GM21381 (cell line): ENCODE data around the gene AIRE.

ENCODE experiments used
- ATAC-seq: cut with Tn5 transposase; IDR thresholded peaks from one replicate; pipeline ENCODE4 v1.9.1; 2021; ENCODE audit warnings: mild to moderate bottlenecking, moderate library complexity; ENCODE audit not compliant: unreplicated experiment

AIRE gene

DNA sequence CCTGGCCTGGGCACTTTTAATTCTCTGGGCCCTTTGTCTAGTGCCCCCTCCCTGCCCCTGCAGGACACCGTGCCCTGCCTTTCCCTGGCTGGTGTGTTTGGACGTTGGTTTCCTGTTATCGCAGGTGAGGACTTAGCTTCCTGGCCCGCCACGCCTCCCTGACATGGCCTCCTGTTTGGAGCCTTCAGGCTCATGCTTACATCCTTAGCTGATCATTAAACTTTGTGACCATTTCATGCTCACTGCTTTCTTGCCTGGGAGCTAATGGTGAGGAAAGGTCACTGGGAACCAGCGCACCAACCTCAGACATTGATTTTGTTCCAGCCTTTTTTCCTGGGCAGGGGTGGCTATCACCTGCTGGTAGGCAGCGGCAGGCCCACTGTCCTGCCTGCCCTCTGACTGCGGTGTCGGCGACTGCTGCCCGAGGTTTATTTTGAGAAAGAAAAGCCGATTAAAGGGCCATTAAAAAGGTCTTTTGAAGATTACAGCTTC lies 17.9 kb downstream of the AIRE start:
- no peak for ATAC-seq

DNA sequence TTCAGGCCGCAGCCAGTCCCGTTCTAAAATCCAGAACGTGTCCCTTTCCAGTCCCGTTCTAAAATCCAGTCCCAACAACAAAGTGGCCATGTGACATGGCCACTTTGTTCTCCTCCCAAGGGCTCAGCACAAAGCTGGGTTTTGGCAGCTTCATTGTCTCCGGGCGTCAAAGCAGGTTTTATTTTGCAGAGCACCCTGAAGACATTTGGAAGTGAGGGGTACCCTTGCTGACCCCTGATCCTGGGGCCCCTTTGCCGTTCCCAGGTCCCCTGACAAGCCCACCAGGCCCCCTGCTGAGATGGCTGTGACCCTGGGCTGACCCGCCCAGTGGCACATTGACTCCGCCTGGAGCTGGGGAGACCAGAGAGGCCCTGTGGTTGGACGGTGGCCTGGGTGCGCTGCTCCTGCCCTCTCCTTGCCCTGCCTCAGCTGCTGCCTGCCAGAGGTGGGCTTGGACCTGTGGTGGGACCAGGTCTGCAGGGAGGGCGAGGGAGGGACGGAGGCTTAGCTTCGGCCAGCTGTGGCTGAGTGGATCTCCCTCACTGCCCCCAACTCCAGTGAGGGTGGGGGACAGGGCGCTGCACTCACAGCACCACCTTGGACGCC lies 18.4 kb downstream of the AIRE start:
- no peak for ATAC-seq

DNA sequence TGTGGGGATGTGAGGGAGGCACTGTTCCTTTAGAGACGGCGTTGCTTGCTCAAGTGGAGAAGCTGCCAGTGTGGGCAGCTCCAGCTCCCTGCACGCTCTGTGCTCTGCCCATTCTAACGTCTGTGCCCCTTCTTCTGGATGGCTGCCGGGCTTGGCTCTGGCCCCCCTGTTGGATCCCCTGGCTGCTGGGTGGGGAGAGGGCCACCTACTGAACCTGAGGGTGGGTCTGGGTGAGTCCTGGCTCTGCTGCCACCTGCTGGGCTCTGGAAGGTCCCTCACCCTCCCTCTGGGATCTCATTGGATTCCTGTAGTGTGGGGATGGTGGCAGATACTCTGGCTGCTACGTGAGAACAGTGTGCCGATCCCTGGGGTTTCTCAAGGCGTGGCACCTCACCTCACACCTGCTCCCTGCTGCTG lies 19.2 kb downstream of the AIRE start:
- ATAC-seq = no peak

DNA sequence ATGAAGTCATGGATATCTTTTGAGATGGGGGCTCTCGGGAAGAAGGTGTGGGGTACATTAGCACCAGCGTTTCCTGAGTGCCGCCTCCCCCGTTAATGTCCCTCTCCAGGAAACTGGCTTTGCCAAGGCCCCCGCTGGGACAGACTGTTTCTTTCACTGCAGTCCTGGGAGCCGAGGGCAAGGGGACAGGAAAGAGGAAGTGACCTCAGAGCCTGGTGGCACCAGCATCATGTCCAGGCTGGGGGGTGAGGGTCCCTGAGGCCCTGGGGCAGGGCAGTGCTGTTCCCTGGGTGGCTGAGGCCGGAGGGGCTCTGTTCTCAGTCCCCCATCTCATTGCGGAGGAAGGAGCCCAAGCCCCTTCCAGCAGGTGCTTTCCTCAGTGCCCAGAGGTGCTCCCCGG lies 20.0 kb downstream of the AIRE start:
- ATAC-seq = no peak

DNA sequence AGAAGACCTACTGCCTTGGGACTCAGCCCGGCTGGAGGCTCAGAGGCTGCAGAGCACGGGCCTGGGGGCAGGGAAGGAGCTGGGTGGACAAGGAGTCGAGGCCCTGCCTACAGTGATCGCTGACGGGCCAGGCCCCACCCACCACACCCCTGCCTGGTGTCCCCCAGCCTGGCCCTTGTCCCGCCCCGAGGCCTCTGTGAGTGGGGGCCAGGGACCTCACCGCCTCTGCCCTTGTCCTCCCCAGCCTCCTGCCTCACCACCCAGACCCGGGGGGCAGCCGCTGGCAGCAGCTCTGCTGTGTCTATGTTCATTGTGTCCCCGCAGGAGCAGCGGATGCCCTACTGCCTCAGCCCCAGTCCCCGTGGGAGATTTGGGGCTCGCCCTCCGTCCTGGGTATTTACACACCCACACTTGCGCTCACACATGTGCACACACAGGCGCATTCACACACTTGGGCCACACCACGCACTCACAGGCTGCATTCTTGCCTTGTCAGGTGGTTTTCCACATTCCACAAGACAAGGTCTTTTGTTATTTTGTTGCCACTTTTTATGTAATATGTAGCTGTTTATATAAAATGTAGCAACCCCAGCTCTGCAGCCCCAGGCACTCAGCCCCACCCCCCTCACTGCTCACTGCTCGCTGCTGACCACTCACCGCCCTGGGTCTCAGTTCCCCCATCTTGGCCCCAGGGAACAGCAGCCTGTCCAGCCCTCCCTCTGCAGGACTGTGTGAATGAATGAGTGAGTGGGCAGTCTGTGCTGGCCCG lies 21.4 kb downstream of the AIRE start:
- no peak for ATAC-seq

DNA sequence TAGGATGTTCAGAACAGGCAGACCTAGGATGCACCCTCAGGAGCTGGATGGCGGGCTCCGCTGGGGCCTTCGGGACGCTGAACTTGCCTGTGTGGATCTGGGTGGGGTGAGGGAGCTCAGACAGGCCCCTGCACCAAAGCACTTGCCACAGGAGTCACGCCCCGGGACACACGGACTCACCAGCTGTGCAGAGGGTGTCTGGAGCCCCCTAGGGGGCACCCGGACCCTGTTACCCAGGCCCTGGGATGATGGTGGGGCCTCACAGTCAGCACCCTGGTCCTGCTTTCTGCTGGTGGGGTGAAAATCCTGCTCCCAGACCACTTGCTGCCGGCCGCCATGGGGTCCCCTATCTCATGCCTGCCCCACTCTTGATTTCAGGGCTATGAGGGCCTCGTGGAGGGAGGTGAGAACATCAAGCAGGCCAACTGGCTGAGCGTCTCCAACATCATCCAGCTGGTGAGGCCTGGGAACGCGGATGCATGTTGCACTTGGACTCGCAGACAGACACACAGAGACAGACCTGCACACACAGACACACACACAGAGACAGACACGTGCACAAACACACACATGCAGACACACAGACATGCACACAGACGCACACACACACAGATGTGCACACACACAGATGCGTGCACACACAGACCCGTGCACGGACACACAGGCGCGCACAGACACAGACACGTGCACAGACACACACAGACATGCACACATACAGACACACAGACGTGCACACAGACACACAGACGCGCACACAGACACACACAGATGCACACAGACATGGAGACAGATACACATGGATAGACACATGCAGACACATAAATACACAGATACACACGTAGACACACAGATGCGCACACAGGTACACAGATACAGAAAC lies 25.2 kb downstream of the AIRE start:
- no peak for ATAC-seq

DNA sequence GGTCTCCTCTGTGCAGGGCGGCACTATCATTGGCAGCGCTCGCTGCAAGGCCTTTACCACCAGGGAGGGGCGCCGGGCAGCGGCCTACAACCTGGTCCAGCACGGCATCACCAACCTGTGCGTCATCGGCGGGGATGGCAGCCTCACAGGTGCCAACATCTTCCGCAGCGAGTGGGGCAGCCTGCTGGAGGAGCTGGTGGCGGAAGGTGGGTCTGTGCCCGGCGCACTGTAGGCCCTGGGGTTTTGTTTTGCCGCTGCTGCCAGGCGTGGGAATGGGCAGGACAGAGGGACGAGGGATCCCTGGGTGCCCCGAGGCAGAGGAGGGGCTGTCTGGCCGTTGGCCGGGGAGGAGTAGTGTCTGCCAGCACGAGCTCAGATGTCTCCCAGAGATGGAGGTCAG lies 26.4 kb downstream of the AIRE start:
- no peak for ATAC-seq

DNA sequence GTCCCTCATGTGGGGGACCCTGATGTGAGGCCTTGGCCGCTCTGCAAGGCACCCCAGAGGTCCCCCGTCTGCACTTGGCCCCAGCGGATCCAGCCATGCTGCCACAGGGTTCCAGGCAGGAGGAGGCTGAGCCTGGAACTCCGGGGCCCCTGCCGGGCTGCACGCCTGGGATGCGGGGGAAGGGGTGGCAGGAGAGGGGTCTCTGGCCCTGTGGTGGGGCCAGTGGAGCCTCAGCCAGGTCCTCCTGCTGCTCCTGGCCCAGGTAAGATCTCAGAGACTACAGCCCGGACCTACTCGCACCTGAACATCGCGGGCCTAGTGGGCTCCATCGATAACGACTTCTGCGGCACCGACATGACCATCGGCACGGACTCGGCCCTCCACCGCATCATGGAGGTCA lies 27.0 kb downstream of the AIRE start:
- no peak for ATAC-seq

DNA sequence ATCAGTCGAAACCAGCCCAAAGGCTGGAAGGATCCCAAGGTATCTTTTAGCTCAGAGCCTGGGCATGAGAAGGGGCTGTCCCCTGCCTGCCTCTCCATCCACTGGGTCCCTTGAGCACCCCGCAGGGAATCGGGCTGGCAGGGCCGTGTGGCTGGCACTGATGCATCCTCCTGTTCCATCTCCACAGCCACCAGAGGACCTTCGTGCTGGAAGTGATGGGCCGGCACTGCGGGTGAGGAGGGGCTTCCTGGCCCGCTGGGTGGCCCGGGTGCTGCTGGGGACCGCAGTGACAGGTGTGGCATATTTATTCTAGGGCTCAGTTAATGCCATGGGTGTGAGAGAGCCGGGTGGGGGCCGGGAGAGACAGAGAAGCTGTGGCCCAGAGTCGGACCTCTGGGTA lies 27.8 kb downstream of the AIRE start:
- no peak for ATAC-seq

DNA sequence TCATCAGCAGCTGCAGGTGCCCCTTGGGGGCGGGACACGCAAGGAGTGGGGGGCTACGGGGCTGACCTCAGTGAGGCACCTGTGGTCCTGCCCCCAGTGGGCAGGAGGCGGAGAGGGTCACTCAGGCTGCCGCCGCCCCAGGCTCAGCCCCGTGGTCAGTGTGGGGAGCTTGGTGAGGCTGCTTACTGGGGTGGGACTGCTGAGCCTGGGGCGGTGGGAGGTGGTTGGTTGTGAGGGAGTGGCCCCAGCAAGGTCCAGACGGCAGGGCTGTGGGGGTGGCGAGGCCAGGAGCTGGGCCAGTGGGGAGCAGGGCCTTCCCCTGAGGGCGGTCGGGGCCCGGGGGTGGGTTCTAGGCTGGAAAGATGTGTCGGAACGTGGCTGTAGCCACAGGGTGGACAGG lies 28.5 kb downstream of the AIRE start:
- no peak for ATAC-seq

DNA sequence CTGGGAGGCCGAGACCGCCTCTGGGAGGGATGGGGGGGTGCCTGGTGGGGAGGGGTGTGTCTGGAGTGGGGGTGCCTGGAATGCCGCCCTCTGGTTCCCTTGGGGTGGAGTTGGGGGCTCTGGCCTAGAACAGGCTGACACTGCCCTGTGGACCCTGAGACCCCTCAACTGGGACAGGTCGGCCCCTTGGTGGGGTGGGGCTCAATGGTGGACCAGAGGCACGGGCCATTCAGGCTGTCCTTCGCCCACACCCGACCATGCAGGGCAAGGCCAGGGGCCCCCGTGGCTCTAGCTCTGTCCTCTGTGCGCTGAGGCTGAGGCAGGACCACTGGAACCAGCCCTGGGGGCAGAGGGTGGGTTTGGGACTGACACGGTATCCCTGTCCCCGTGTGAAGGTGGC lies 28.9 kb downstream of the AIRE start:
- no peak for ATAC-seq

DNA sequence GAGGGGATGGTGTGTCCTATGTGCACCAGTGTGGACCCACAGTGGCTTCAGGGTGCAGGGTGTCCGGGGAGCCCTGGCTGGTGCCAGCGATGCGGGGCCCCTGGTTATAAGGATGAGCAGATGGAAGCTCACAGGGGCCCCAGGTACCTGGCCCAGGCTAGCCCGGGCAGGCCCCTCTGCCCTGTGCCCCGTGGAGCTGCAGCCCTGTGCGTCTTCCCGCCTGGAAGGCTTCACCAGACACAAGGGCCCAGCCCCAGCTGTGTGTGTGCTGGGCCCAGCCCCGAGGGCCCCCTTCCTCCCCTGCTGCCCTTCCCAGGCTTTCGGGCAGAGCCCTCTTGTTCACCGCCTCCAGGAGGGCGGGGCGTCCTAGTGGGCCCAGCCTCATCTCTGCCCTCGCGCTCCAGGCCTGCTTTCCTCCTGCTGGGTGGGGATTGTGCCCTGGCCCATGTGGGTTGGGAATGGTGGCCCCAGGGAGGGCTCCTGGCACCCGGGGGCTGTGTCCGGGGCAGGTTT lies 30.1 kb downstream of the AIRE start:
- ATAC-seq = no peak

DNA sequence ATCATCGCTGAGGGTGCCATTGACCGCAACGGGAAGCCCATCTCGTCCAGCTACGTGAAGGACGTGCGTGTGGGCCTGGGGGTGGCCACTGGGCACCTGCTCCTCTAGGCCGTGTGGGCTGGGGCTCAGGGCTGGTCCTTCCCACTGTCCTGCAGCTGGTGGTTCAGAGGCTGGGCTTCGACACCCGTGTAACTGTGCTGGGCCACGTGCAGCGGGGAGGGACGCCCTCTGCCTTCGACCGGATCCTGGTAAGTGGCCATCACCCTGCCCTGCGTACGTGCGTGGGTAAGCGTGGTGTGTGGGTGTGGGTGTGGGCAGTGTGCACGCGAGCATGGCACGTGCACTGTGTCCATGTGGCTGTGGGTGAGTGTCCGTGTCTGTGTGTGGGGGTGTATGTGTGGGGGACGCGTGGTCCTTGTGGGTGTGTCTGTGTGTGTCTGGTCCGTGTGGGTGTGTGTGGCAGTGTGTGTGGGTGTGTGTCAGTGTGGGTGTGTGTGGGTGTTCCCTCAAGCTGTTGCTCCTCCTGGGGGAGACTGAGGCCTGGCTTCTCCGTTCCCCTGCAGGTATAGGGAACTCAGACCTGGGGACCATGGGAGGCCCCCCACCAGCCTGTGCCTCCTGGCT lies 30.7 kb downstream of the AIRE start:
- no peak for ATAC-seq

DNA sequence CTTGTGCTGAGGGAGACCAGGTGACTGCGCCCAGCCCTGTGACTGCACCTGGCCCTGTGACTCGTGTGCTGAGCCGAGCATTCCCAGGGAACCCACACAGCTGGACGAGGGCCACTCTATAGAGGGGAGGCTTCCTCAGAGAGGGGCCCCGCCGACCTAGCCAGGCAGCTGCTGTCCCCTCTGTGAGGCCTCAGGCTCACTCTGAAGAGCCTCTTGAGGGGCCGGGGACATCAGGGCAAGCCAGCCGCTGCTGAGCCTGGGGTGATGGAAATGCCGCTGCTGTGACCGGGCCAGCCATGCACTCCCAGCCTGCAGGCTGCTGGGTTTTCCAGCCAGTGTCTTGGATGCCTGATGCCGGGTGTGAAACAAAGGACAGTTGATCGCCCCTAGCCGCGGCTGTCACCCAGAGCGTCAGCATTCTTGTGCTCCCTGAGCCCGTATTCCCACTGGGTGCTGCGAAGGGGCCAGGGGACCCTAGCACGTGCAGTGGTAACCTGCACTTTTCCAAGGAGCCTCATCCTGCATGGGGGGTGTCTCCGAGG lies 31.6 kb downstream of the AIRE start:
- no peak for ATAC-seq

DNA sequence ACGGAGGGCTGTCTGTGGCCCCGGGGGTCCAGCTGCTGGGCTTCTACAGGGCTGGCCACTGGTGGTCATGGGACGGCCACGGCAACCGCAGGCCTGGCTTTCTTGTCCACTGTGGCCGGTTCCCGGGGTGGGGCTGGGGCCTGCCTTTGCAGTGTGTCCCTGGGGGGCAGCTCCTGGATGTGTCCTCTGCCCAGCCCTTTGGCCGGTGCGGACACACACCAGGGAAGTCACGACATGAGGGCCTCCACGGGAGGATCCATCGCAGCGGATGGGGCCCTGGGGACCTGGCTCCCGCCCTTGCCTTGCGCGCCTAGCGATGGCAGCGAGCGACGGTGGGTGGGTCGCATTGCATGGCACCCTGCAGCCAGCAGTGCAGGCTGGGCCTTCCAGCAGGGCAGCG lies 32.2 kb downstream of the AIRE start:
- ATAC-seq = no peak

DNA sequence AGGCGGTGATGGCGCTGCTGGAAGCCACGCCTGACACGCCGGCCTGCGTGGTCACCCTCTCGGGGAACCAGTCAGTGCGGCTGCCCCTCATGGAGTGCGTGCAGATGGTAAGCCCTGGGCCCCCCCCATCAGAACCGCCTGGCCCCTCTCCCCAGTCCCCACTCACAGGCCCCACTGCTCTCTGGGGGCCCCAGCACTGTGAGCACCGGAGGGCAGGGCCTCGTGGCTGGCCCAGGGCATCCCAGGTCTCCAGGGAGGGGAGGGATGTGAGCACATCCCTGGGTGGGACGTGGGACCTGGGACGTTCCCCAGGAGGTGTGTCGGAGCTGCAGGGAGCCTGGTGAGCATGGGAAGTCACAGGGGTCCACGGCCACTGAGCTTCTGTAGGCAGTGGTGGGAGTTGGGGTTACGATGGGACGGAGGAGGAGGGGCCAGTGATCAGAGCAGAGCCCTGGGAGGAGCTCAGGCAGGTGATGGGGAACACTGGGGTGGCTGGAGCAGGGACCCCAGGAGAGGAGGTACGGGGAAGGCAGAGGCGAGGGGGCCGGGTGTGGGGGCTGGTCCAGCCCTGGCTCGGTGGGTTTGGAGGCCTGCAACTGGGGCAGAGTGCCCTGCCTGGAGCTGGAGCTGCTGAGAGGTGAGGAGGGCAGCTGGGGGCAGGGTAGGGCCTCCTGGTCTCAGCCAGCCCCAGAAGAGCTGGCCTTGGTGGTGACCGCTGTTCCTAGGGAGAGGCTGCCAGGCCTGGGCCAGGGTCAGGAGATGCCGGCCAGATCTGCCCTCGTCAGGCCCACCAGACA lies 33.0 kb downstream of the AIRE start:
- ATAC-seq = no peak

DNA sequence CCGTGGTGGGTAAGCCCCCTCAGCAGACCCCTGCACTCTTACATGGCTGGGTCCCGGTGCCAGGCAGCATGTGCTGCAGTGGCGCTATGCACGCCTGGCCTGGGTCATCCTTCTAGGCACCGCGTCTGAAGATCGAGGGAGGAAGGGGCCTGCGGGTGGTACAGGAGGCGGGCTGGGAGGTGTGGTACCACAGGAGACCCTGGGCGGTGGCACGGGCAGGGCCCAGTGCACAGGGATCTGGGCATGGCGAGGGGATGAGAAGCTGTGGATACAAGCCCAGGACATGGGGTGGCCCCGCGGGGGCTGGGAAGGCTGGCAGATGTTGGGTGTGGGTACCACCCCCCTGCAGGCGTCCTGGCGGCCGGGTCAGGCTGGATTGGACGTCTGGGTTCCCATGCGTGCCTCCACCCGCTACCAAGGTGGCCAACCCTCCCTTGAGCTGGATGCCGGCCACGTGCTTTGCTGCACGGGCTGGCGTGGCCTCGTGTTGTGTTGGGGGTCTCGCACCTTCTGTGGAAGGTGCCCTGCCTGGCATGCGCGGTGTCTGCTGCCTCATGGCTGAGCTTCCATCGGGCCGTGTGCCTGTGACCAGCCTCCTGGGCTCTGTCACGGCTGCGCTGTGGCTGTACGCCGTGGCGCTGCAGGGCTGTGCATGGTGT lies 33.9 kb downstream of the AIRE start:
- ATAC-seq = no peak

DNA sequence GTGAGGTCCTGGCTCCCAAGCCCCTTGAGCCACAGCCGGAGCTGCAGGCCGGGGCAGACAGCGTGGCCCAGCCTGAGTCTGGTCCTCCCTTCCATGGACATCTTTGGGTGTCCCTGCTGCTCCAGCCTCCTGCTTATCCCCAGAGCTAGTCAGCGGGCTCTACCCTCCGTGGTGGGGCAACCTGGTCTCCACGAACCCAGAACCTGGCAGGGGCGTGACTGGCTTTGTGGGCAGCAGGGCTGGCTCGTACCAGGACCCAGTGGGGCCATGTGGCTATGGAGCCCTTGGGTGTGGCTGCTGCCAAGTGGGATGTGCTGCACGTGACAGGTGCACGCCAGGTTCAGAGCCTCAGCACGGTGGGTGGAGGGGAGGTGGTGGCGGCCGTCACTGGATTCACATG lies 35.2 kb downstream of the AIRE start:
- no peak for ATAC-seq

DNA sequence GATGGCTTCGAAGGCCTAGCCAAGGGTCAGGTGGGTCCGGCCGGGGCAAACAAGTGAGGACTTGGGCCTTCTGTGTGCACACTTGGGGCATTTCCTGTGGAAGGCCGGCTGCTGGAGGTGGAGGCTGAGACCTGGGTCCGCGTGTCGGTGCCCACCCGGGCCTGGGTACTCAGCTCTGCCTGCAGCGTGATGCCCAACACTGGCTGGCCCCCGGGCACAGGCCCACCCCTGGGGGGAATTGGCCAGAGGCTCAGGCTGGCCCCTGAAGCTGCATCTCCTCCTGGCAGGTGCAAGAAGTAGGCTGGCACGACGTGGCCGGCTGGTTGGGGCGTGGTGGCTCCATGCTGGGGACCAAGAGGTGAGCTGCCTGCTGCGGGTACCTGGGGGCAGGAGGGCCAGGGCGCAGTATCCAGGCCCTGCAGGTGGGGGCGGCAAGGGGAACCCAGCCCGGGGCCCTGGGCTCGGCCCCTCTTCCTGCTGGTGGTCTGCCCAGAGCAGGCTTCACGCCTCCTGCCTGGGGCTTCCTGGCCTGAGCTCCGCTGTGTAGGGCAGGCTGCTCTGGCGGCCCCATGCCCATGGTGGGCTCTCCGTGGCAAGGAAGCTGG lies 36.3 kb downstream of the AIRE start:
- no peak for ATAC-seq
